Loucy (cell line): Measurements from ENCODE around the gene ARHGAP42.

Source experiments
- H2AFZ ChIP-seq: fragments of 200-600 bp; sonication (generic); 2 replicates; pipeline ENCODE4 v1.6.0; 2016; ENCODE audit warnings: antibody characterized with exemption, mild to moderate bottlenecking, low read length, moderate library complexity
- H3F3A ChIP-seq: fragments of 200-600 bp; 2 replicates; pipeline ENCODE4 v1.6.0; 2016; ENCODE audit warnings: antibody characterized with exemption, low read depth, mild to moderate bottlenecking
- H3K27me3 ChIP-seq: fragments of 200-600 bp; sonication (generic); 2 replicates; pipeline ENCODE4 v1.6.1; 2014; ENCODE audit warnings: low read length, mild to moderate bottlenecking; ENCODE audit not compliant: insufficient read depth, poor library complexity, severe bottlenecking
- H3K36me3 ChIP-seq: fragments of 200-600 bp; sonication (generic); 2 replicates; pipeline ENCODE4 v1.6.1; 2016; ENCODE audit warnings: low read length; ENCODE audit not compliant: insufficient read depth
- H3K4me1 ChIP-seq: fragments of 200-600 bp; sonication (generic); 2 replicates; pipeline ENCODE4 v1.5.1; 2014; ENCODE audit warnings: low read length, mild to moderate bottlenecking; ENCODE audit not compliant: insufficient read depth, poor library complexity, severe bottlenecking
- H3K4me2 ChIP-seq: fragments of 200-600 bp; sonication (generic); 2 replicates; pipeline ENCODE4 v1.6.0; 2014; ENCODE audit warnings: antibody characterized with exemption, low read length, low read depth, mild to moderate bottlenecking; ENCODE audit not compliant: poor library complexity, severe bottlenecking
- H3K4me3 ChIP-seq: fragments of 200-600 bp; sonication (generic); 2 replicates; pipeline ENCODE4 v1.5.1; 2014; ENCODE audit warnings: low read length, mild to moderate bottlenecking, mixed read lengths; ENCODE audit not compliant: poor library complexity, severe bottlenecking
- H3K79me2 ChIP-seq: fragments of 200-600 bp; sonication (generic); 2 replicates; pipeline ENCODE4 v1.6.1; 2014; ENCODE audit warnings: low read length; ENCODE audit not compliant: insufficient read depth
- H3K9ac ChIP-seq: fragments of 200-600 bp; sonication (generic); 2 replicates; pipeline ENCODE4 v1.6.0; 2014; ENCODE audit warnings: mild to moderate bottlenecking, low read depth, low read length, moderate library complexity; ENCODE audit not compliant: poor library complexity, severe bottlenecking
- H3K9me2 ChIP-seq: fragments of 200-600 bp; sonication (generic); replicated peaks from 2 replicates; pipeline ENCODE4 v1.6.1; 2016; ENCODE audit warnings: low read depth, low read length, mixed read lengths
- H3K9me3 ChIP-seq: fragments of 200-600 bp; sonication (generic); 2 replicates; pipeline ENCODE4 v1.6.1; 2014; ENCODE audit warnings: mild to moderate bottlenecking, antibody characterized with exemption, low read length, low read depth; ENCODE audit not compliant: insufficient read depth
- H4K20me1 ChIP-seq: fragments of 200-600 bp; sonication (generic); 2 replicates; pipeline ENCODE4 v1.6.0; 2014; ENCODE audit warnings: antibody characterized with exemption, low read length, mild to moderate bottlenecking; ENCODE audit not compliant: insufficient read depth, poor library complexity, severe bottlenecking
- EZH2phosphoT487 ChIP-seq: fragments of 200-600 bp; IDR thresholded peaks from 2 replicates; pipeline ENCODE4 v1.6.1; 2018; ENCODE audit warnings: antibody characterized with exemption, mild to moderate bottlenecking, moderate library complexity, borderline replicate concordance
- TF ChIP-seq, protein P1 (sequence below): fragments of 200-600 bp; sonication (generic); conservative IDR thresholded peaks from 2 replicates; pipeline ENCODE4 v1.5.1; 2014; ENCODE audit warnings: mild to moderate bottlenecking, antibody characterized with exemption, low read length

Gene ARHGAP42

GRCh38 chr11:100703801-100704575, 16.9 kb downstream of the ARHGAP42 start:
- TF ChIP-seq EZH2phosphoT487, result no peak
- TF ChIP-seq, protein P1, sequence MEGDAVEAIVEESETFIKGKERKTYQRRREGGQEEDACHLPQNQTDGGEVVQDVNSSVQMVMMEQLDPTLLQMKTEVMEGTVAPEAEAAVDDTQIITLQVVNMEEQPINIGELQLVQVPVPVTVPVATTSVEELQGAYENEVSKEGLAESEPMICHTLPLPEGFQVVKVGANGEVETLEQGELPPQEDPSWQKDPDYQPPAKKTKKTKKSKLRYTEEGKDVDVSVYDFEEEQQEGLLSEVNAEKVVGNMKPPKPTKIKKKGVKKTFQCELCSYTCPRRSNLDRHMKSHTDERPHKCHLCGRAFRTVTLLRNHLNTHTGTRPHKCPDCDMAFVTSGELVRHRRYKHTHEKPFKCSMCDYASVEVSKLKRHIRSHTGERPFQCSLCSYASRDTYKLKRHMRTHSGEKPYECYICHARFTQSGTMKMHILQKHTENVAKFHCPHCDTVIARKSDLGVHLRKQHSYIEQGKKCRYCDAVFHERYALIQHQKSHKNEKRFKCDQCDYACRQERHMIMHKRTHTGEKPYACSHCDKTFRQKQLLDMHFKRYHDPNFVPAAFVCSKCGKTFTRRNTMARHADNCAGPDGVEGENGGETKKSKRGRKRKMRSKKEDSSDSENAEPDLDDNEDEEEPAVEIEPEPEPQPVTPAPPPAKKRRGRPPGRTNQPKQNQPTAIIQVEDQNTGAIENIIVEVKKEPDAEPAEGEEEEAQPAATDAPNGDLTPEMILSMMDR, result no peak
- H3K9me2 ChIP-seq, result no peaks in the 10 kb centered on the region
- no peak overlapping the region for H3K4me2 ChIP-seq
- H3F3A ChIP-seq, result no peaks in the 10 kb centered on the region
- H3K27me3 ChIP-seq, result no peaks in the 10 kb centered on the region
- no peak overlapping the region for H2AFZ ChIP-seq
- H3K79me2 ChIP-seq, result no peaks in the 10 kb centered on the region
- no peaks in the 10 kb centered on the region for H3K36me3 ChIP-seq
- no peaks in the 10 kb centered on the region for H3K4me1 ChIP-seq
- H3K4me3 ChIP-seq, result no peak overlapping the region
- H3K9ac ChIP-seq, result no peak overlapping the region
- H3K9me3 ChIP-seq, result no peaks in the 10 kb centered on the region
- no peaks in the 10 kb centered on the region for H4K20me1 ChIP-seq

- H4K20me1 ChIP-seq, result no peaks in the 10 kb centered on the region
- no peak overlapping the region for H3K4me3 ChIP-seq
- H3K36me3 ChIP-seq, result no peaks in the 10 kb centered on the region
- H3K9me3 ChIP-seq, result no peaks in the 10 kb centered on the region
- H3K9ac ChIP-seq, result no peak overlapping the region
- no peak for TF ChIP-seq EZH2phosphoT487
- TF ChIP-seq, protein P1, result no peak
- H3K27me3 ChIP-seq, result no peaks in the 10 kb centered on the region
- H2AFZ ChIP-seq, result no peak overlapping the region
- H3K9me2 ChIP-seq, result no peaks in the 10 kb centered on the region
- H3K4me2 ChIP-seq, result no peak overlapping the region
- no peaks in the 10 kb centered on the region for H3K79me2 ChIP-seq
- no peaks in the 10 kb centered on the region for H3F3A ChIP-seq
- no peaks in the 10 kb centered on the region for H3K4me1 ChIP-seq
These were observed 18.4 kb downstream of the ARHGAP42 start for GRCh38 chr11:100705447-100705846.

DNA sequence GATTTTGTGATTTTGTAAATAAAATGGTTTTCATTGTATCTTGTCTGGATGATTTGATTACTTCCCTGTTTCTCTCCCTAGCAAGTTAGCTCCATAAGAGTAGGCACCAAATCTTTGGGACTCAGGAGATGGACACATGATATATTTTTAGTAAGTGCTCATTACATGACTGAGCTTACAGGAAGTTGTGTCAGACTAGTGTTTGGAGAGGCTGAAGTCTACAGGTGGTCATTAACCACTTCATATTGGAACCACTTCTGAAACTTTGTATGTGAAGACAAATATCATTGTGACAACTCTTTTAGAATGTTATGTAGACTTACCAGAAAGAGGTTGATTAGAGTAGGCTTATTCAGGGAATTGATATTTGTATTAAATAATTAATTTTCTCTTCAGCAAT, 19.1 kb downstream of the ARHGAP42 start:
- H3K79me2 ChIP-seq, result no peaks in the 10 kb centered on the region

More for the DNA sequence above, 19.1 kb downstream of the ARHGAP42 start:
- H3K36me3 ChIP-seq, result no peaks in the 10 kb centered on the region
- H4K20me1 ChIP-seq, result no peaks in the 10 kb centered on the region
- no peak for TF ChIP-seq EZH2phosphoT487
- TF ChIP-seq, protein P1, result no peak
- no peak overlapping the region for H3K4me2 ChIP-seq
- H3K9ac ChIP-seq, result no peak overlapping the region
- no peaks in the 10 kb centered on the region for H3K9me3 ChIP-seq
- no peaks in the 10 kb centered on the region for H3K4me1 ChIP-seq
- H3K9me2 ChIP-seq, result no peaks in the 10 kb centered on the region
- H3F3A ChIP-seq, result no peaks in the 10 kb centered on the region
- H3K4me3 ChIP-seq, result no peak overlapping the region
- no peaks in the 10 kb centered on the region for H3K27me3 ChIP-seq
- no peak overlapping the region for H2AFZ ChIP-seq
